ENCODE results near the gene ZNF541.
A peak's percentile ranks its signal among the peaks of the same experiment; 100 is the strongest.

ZNF541 gene, protein sequence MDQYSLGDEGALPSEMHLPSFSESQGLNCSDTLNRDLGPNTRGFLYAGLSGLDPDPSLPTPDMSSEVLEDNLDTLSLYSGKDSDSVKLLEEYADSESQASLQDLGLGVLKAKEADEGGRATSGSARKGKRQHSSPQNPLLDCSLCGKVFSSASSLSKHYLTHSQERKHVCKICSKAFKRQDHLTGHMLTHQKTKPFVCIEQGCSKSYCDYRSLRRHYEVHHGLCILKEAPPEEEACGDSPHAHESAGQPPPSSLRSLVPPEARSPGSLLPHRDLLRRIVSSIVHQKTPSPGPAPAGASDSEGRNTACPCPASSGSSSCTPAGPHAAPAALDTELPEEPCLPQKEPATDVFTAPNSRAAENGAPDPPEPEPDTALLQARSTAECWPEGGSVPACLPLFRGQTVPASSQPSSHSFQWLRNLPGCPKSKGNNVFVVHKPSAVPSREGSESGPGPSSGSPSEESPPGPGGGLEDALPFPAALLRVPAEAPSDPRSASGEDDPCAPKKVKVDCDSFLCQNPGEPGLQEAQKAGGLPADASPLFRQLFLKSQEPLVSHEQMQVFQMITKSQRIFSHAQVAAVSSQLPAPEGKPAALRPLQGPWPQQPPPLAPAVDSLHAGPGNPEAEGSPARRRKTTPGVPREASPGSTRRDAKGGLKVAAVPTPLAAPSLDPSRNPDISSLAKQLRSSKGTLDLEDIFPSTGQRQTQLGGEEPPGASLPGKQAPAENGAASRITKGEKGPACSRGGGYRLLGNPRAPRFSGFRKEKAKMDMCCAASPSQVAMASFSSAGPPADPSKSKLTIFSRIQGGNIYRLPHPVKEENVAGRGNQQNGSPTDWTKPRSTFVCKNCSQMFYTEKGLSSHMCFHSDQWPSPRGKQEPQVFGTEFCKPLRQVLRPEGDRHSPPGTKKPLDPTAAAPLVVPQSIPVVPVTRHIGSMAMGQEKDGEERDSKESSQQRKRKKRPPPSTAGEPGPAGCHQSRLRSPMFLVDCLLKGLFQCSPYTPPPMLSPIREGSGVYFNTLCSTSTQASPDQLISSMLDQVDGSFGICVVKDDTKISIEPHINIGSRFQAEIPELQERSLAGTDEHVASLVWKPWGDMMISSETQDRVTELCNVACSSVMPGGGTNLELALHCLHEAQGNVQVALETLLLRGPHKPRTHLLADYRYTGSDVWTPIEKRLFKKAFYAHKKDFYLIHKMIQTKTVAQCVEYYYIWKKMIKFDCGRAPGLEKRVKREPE (N-terminal part only)

DNA sequence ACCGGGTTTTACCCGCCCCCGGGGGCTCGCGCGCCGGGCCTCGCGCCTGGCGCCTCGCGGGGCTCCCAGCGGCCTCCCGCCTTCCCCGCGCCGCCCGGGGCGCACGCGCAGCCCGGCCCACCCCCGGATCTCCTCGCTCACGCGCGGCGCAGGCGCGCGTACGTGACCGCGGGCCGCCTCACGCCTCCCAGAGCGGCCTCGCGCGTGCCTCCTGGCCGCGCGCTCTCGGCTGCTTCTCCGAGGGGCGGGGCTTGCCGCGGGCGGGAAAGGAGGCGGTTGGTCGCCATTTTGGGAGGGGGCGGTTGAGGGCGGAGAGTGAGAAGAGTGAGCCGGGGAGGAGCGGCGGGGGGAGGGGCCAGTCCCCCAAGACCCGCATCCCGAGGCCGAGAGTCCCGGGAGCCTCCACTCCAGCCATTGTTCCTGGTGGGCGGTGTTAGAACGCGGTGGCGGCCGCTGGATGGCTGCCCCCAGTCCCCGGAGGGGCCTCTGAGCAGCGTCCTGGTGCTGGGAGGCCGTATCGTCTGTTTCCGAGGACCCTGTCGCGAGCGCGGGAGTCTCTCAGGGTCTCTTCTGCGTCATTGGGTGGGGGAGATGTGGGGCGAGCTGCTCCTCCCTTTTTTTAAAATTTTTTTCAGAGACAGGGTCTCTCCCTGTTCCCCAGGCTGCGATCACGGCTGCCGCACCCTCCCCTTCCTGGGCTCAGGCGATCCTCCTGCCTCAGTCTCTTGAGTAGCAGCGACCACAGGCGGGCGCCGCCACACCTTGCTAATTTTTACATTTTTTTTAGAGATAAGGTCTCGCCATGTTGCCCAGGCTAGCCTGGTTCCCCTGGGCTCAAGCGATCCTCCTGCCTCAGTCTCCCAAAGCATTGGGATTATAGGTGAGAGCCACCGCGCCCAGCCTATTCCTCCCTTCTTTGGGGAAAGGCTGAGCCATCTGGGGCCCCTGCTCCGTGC is at the start of gene ZNF541:
Gene ZNF541 (minus strand): TSS at position 78 of the 956 bp plus-strand sequence. CDS start 17,292 bp downstream, outside the sequence.
- no peak for DNase-seq

DNA sequence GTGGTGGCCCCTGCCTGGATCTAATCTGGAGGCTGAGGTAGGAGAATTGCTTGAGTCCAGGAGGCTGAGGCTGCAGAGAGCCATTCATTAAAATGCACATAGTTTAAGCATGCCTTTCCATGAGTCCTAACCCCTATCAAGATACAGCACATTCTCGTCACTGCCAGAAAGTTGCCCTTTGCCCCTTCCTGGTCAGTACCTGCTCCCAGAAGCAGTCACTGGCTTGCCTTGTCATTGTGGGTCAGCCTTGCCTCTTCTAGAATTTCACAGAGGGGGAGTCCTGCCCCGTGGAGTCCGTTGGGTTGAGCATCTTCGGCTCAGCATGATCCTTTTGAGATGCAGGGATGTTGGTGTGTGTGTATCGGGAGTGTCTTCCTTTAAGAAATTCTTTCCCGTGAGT is 46.8 kb upstream of the ZNF541 start:
- no peak for DNase-seq

DNA sequence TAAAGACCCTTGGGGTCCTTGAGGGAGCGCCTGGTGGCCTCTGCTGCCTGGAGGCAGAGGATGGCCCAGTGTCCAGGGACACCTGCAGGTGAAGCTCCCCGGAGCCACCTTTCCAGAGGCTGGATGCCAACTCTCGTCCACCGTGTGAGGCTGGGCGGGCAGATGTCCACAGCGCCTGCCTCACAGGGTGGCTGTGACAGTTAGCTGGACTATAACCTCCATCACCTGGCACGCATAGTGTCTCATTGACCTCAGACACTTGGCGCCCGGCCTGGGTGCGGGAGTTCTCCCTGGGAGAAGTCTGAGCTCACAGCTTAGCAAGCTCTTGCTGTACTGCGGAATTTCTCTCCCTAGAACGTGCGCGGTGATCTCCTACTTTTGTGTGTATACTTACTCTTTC is 45.8 kb upstream of the ZNF541 start:
- no peak for DNase-seq

DNA sequence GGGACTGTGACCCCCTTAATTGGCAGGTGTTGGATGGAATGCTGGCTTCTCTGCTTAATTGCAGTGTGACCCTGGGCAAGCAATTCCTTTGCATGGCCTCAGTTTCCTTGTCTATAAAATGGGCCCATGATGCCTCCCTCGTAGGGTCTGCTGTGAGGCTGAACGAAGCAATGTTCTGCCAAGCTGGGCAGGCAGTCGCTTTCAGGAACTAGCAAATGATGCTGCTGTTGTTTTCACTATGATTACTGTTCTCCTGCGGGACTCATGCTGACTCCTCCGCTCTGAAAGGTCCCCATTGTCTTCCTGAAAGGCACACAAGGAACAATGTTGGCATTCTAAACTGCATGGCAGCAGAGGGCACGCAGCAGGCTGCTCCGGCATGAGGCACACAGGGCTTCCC is 42.8 kb upstream of the ZNF541 start:
- DNase-seq, result no peak

DNA sequence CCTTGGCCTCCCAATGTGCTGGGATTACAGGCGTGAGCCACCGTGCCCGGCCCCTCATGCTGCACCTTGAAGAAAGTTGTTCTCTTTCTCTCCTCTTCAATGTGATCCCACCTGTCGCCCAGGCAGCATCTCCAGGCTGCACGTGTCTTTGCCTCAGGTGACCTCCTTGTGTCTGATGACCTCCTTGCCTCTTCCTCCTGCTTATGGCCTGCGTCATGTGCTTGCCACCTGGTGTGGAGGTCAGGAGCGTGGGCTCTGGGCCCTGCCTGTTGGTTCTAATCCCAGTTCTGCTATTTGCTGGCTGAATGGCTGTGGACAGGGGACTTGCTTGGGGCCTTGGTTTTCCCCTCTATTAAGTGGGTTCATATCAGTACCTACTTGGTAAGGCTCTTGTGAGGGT is 42.3 kb upstream of the ZNF541 start:
- DNase-seq, result no peak

DNA sequence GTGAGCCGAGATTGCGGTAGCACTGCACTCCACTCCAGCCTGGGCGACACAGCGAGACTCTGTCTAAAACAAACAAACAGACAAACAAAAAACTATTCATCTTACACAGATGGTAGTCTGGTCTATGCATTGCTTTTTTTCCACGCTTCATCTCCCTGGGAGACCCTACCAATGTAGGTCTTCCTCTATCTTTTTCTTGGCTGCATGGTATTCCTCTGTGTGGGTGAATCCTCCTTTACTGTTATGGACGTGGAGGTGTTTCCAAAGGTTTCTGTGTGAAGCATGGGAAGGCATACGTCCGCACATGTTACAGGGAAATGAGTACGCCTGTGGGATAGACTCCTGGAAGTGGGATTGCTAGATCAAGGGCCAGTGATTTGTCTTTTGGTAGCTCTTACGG is 41.6 kb upstream of the ZNF541 start:
- no peak for DNase-seq

DNA sequence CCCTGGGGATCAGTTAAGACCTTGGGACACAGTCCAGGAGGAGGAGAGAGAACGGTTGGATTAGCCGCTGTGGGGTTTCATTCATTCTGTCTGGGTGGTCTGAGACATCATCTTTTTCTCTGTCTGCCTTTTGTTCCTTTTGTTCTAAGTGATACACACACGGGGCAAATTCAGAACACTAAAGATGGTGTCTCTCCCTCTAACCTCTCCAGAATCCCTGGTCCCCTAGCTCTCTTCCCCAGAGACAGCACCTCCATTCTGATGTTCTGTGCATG is 41.0 kb upstream of the ZNF541 start:
- no peak for DNase-seq

DNA sequence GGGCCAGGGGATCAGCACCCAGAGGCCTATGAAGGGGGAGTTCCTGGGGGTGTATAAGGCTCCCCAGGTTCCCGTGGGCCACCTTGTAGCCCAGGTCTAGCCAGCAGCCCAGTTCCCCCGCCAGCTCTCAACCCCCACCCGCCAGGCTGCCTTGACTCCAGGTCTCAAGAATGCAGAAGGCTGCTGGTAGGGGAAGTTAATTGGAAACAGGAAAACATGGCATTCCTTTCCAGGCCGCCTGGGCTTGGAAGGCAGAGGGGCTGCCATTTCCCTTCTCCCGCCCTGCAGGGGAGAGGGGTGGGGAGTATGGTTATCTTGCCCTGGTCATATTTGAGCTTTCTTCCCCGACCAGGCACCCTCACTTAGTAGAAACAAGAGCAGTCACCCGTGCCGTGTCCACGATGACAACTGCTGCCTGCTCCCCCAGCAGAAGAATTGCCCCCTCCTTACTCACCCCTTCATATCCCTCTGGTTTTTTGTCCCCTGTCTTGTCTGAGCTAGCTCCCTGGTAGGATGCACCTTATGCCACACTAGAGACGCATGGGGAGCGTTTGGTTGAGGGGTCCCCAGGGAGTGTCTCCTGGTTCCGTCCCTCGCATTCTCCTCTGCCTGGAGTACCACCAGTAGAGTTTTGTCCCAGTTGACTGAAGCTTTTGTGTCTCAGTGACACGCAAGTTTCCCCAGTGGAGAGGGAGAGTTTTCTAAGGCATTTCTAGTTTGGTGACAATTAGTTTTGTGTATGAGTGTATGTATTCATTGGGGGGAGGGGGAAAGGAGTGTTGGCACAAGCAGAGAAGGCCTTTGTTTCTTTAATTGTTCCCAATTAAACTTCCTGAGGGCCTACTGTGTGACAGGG is 40.4 kb upstream of the ZNF541 start:
- DNase-seq, result no peak

DNA sequence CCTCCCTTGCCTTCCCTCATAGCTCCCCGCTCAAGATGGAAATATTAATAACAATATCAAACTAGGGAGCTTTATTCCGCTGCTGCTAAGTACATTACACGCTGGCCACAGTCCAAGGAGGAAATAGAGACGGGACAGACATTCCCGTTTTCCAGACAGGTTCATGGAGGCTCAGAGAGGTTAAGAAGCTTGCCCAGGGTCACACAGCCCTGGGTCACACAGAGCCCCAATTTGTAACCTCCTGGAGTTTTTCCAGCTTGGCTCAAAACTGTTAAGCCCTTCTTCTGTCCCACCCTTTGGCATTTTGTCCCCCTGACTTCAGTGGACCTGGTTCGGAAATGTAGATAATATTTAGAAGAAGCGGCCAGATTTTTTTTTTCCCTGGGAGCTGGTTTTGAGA is 38.0 kb upstream of the ZNF541 start:
- DNase-seq, result no peak

DNA sequence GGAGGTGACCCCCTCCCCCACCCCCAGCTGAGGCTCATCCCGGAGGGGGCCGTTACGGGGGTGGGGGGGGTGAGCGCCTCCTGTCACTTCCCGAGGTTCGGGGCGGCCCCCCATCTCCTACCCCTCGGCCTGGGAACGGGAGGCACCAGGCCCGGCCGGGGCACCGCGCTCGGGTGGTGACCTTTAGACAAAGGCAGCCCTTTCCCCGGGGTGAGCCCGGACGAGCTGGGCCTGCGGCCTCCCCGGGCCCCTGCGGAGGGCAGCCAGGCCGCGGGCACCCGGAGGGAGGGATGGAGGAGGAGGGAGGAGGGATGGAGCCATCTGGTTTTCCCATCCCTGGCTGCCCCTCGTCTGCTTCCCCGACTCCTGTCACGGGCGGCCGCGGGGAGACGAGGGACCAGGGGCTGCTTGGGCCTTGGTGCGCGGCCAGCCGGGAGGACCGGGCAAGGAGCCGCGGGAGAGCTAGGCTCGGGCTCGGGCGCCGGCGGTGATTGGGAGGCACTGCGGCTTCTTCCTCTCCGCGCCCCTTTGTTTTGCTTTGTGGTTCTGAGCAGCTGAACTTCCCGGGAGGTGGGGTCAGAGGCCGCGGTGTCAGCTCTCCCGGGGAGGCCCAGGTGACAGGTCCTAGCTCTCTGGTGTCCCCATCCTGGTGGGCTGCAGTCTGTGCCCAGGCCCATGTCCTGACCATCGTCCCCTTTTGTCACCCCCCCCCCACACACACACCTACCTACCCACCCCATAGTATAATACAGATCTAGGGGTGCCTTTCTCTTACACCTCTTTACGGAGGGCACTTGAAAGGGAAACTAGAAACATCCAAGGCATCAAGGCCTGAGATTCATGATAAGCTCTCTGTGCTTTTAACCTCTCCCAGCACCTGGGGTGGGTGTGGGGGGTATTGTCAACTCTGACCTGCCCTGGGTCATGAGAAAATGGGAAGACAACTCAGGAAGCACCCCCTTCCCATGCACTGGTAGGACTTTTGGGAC is 37.3 kb upstream of the ZNF541 start:
- peak in 1 of 2 experiments; percentile 62 for DNase-seq

DNA sequence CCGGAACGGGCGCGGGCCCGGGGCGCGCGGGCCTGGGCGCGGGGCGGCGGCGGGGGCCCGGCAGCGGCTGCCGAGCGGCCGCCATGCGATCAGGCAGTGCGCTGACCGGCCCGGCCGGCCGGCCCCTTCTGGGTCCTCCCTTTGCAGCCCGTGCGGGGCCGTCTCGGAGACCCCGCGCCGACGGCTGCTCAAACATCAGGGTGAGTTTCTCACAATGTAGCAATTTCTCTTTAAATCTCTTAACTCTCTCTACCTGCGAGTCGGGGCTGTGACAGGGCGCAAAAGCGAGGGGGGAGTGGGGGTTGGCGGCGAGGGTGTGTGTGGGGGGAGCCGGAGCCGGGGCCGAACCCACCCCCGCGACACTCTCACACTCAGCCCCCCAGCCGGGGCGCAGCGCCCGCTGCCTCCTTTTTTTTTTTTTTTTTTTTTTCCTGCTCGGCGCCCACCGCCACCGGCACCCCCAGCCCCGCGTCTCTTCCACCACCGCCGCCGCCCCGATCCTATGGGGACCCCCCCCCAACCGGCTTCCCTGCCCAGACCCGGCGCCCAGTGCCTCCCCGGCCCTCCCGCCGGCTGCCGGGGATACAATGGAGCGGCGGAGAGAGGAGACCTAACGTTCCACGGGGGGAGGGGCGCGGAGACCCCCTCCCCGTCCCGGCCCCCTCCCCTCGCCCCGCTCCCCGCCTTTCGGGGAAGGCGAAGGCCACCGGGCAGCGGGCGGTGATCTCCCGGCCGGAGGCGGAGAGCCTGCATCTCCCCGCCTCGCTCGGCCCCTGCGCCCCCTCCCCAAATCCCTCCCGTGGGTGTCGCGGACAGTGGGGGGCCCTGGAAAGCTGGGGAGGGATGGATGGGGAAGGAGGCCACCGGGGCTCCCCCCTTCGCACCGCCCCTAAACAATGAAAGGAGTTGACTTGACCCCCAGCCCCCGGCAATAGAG is 36.3 kb upstream of the ZNF541 start, which contains the start of gene BICRA:
Gene BICRA (plus strand): TSS at position 166 of the 937 bp plus-strand sequence. CDS start 64,441 bp downstream, outside the sequence.
- peak; percentile 57 to 88 for DNase-seq

DNA sequence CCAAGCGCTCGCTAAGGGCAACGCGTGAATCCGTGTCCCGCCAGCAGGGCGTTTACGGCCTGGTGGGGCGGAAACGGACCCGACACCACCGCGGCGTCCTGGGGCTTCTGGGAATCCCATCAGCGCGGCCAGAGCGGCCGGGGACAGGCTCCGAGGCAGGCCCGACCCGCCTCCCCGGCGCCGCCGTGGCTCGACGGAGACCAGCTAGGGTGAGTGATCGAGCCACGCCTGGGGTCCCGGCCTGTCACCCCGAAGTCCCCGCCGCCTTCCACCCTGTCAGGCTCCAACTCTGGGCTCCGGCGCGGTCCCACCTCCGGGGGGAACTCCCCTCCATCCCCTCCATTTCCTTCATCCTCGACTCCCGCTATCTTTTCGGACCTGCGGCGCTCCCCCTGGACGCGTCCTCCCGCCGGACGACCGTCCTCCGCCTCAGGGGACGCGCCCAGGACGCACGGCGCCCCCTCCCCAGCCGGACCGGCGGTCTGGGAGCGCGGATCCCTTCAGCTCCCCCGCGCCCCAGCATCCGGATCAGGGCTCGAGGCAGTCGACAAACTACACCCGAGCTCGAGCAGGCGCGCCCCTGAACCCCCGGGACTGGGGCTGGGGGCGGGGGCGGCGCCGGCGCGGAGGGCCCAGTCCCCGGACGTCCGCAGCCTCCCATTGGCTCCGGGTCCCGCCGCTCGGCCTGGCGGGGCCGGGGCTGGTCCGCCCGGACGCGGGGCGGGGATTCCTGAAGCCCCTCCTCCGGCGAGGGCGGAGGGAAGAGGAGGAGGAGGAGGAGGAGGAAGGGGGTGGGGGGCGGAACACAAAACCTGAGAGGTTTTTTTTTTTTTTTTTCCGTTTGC is 35.3 kb upstream of the ZNF541 start:
- peak; percentile 65 to 95 for DNase-seq

DNA sequence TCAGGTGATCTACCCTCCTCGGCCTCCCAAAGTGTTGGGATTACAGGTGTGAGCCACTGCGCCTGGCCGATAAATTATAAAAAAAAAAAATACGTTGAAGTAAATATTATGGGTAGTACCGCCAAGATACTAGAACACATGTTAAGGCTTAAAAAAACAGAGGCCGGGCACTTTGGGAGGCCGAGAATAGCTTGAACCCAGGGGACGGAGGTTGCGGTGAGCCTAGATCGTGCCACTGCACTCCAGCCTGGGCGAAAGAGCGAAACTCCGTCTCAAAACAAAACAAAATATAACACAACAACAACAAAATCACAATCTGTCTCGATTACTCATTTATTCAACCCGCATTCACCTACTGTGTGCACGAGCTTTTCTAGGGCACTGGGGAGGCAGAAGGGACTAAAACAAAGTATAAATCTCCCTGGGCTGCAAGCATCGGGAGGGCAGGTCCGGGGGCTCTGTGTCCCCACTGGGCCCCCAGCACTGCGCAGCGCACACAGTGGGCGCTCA is 34.7 kb upstream of the ZNF541 start:
- DNase-seq, result no peak

DNA sequence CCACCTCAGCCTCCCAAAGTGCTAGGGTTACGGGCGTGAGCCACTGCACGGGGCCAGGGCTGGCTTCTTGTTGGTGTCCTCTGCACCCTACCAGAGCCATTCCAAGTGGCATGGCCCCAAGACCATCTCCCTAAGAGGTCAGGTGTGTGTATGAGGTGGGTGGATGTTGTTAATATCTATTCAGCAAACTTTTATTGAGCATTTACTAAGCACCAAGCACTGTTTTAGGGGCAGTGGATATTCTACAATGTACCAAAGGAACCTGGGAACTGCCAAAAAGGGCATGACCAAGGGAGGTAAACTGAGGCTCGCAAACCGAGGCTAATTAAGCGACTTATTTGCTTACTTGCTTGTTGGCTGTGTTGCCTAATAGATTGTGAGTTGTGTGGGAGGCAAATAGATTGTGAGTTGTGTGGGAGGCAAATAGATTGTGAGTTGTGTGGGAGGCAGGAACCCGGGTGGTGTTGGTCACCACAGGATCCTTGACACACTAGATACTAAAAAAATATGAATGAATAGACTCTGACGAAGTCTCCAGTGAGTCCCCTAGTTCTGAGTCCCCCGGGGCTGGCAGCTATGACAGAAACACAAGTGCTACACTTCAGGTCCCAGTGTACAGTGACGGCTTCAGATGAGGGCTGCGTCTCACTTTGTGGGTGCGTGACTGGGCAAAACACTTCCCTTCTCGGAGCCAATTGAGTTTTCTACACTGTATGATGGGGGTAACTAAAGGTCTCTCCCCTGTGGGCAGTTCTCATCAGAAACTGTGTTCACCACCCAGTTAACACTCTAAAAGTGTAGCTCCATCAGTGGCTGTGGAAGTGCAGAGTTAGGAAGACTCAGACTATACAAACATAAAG is 31.0 kb upstream of the ZNF541 start:
- no peak for DNase-seq

DNA sequence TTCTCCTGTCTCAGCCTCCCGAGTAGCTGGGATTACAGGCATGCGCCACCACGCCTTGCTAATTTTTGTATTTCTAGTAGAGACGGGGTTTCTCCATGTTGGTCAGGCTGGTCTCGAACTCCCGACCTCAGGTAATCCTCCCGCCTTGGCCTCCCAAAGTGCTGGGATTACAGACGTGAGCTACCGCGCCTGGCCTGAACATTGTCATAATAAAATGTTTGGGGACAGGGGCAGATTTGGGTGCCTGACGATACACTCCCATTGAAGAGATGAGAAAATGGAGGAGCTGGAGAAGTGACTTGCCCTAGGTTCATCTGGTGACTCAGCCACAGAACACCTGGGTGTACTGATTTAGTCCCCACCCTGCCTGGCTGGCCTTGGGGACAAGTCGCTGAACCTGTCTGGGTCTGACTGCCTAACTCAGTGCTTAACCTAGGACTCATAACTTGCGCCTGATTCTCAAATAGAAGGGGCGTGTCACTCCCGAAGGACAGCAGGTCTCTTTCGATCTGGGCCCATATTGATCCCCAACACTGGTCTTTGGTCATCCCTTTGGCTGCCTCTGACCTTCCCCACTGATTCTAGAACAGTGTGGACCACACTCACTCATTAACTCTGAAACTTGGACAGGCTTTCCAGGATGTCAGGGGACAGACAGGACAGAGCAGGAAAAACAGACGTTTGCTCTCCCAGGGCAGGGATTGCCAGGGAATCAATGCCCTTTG is 28.4 kb upstream of the ZNF541 start:
- DNase-seq, result no peak
